Measurements from ENCODE around the gene CDS2. TPM values are rescaled to one million over a fixed set of nuclear protein-coding genes. Genes with fewer than 3 reads are reported as not detected.

The CDS2 gene
- polyA plus RNA-seq, 2 of the 4 experiments (the other 2 are of a cell fraction), result 44.0 to 106 TPM

DNA sequence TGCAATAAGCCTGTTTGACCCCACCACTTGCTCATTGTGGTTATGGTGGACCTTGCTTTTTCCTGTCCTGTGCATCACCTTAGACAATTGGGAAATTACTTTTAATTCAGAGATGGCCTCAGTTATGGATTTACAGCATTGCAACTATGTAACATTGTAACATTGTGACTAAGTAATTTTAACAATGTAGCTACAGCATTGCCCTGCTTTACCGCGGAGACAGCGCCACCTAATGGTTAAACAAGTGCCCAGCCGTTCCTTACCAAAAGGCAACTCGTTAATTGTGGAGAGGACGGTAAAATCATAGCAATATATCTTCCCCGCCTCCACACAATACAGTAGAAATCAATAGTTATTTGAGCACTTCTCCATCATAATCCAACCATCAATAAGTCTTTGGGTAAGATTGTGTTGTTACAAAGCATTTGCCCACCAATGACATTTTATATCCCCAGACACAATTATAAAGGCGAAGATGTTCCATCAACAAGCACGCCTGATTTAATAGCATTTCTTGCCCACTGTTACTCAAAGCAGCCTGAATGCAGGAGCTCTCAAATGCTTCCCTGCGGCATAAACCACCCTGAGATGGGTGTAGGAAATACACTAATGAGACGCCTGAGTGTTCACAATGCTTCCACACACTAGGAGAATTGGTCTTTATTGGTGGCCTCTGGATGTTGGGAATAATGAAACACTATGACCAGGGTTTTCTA lies 96.3 kb downstream of the CDS2 start:
- Histone ChIP-seq H3K9me3 (no peaks in the 10 kb centered on the region), H3K4me1 (0 out of 3 replicates have a peak, but pooled peaks cover 3% of the 10 kb centered on the region), H3K4me2 (no peak overlapping the region), H3K4me3 (no peak overlapping the region), H3K27ac (no peak overlapping the region)
- CTCF ChIA-PET, result interaction anchor here (0.6 to 8.8 kb wide), 35 partner anchors 8 to 667 kb away, joined by 3 to 192 read pairs (median 3); partner anchors contain the start of gene CDS2
- FAIRE-seq, result peak; percentile 98
- peak; percentile 44; the same call in 2 of the 3 replicates for TF ChIP-seq SMC3 (IDR thresholded peaks at IDR 0.05)
- peak; percentile 61 to 83 for TF ChIP-seq RAD21 (conservative IDR thresholded peaks at IDR 0.05 in 1 of 2, IDR thresholded peaks at IDR 0.05 in 1 of 2)
- TF ChIP-seq RNF2 (IDR thresholded peaks at IDR 0.05; ENCODE audit: borderline replicate concordance, low read depth), result no peak
- TF ChIP-seq, protein P1, sequence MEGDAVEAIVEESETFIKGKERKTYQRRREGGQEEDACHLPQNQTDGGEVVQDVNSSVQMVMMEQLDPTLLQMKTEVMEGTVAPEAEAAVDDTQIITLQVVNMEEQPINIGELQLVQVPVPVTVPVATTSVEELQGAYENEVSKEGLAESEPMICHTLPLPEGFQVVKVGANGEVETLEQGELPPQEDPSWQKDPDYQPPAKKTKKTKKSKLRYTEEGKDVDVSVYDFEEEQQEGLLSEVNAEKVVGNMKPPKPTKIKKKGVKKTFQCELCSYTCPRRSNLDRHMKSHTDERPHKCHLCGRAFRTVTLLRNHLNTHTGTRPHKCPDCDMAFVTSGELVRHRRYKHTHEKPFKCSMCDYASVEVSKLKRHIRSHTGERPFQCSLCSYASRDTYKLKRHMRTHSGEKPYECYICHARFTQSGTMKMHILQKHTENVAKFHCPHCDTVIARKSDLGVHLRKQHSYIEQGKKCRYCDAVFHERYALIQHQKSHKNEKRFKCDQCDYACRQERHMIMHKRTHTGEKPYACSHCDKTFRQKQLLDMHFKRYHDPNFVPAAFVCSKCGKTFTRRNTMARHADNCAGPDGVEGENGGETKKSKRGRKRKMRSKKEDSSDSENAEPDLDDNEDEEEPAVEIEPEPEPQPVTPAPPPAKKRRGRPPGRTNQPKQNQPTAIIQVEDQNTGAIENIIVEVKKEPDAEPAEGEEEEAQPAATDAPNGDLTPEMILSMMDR (IDR thresholded peaks at IDR 0.05), result peak; percentile 92
- TF ChIP-seq, protein P2, sequence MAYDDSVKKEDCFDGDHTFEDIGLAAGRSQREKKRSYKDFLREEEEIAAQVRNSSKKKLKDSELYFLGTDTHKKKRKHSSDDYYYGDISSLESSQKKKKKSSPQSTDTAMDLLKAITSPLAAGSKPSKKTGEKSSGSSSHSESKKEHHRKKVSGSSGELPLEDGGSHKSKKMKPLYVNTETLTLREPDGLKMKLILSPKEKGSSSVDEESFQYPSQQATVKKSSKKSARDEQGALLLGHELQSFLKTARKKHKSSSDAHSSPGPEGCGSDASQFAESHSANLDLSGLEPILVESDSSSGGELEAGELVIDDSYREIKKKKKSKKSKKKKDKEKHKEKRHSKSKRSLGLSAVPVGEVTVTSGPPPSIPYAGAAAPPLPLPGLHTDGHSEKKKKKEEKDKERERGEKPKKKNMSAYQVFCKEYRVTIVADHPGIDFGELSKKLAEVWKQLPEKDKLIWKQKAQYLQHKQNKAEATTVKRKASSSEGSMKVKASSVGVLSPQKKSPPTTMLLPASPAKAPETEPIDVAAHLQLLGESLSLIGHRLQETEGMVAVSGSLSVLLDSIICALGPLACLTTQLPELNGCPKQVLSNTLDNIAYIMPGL (CRISPR knock-in tag; IDR thresholded peaks at IDR 0.05; ENCODE audit: borderline replicate concordance), result no peak
- TF ChIP-seq, protein P3, sequence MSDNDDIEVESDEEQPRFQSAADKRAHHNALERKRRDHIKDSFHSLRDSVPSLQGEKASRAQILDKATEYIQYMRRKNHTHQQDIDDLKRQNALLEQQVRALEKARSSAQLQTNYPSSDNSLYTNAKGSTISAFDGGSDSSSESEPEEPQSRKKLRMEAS (IDR thresholded peaks at IDR 0.05), result no peak
- DNase-seq (ENCODE audit: low read depth in 1 of 2, low spot score in 1 of 2), result peak; percentile 63 to 71
- POLR2A ChIA-PET, result no interaction called here
- WGBS (ENCODE audit: missing lambda C conversion rate), result 28% methylated on average over 11 of the region's 11 CpGs
- ATAC-seq, result peak; percentile 76 to 88; a peak in 4 of 6 replicates

DNA sequence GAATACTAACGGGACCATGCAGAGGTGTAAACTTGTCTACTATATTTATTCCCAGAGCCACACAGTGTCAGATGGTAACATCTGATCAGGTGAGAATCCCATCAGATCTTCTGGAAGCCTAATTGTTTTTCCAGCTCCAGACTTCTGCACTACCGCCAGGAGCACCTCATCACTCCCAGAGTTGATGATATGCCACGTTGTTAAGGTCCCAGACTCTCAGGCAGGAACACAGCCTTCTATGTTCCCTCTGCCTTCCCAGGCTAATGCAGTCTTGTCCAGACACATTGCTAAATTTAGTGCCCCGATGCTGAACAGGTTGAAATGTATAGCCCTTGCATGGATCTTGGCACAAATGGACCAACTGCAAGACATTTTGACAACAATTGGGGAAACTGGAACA lies 103.7 kb downstream of the CDS2 start:
- Histone ChIP-seq H3K4me1 (no peaks in the 10 kb centered on the region), H3K27ac (no peak overlapping the region), H3K4me2 (no peak overlapping the region), H3K4me3 (no peak overlapping the region), H3K9me3 (no peaks in the 10 kb centered on the region)
- ATAC-seq, result no peak; a peak in 3 of 6 replicates
- no peak for DNase-seq (ENCODE audit: low read depth in 1 of 2, low spot score in 1 of 2)
- ChIA-PET CTCF (interaction anchor here (1.8 kb wide), 1 partner anchor 8 kb away, joined by 8 read pairs; no protein-coding TSS in a partner anchor), POLR2A (no interaction called here)
- TF ChIP-seq RNF2 (IDR thresholded peaks at IDR 0.05; ENCODE audit: borderline replicate concordance, low read depth) (no peak), RFX5 (IDR thresholded peaks at IDR 0.05) (no peak)
- FAIRE-seq, result peak; percentile 7
- WGBS (ENCODE audit: missing lambda C conversion rate), result 40% methylated on average over 4 of the region's 4 CpGs

DNA sequence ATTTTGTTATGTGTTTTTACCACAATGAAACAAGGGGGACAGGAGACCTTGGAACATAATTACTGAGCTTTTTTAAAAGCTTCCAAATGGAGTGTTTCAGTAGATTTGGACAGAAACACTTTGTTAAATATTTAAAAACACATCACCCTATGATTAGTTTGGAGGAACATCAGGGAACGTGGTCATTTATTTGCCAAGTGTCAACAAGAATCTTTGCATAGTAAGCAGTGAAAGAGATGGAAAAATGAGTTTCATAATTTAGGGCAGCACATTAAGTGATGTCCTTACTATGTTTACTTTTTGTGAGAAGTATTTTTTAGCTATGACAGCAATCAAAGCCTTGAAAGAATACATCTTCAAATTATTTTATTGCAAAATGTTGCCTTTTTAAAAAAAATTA lies 107.3 kb downstream of the CDS2 start:
- Histone ChIP-seq H3K9me3 (peaks cover 7% of the 10 kb centered on the region; the same call in 1 of the 3 replicates), H3K4me2 (no peak overlapping the region), H3K4me1 (no peaks in the 10 kb centered on the region), H3K4me3 (no peak overlapping the region), H3K27ac (no peak overlapping the region)
- ChIA-PET CTCF (interaction anchor here (1.2 to 3.0 kb wide), 3 partner anchors 11 to 213 kb away, joined by 3 to 14 read pairs (median 7); no protein-coding TSS in a partner anchor), POLR2A (no interaction called here)
- FAIRE-seq (no peak), ATAC-seq (no peak), DNase-seq (ENCODE audit: low read depth in 1 of 2, low spot score in 1 of 2) (no peak)
- TF ChIP-seq RFX5 (IDR thresholded peaks at IDR 0.05) (no peak), HOXB13 (CRISPR knock-in tag; IDR thresholded peaks at IDR 0.05; ENCODE audit: low read depth) (no peak), ZFP36 (IDR thresholded peaks at IDR 0.05; ENCODE audit: borderline replicate concordance, partially characterized antibody) (no peak), FOXS1 (CRISPR knock-in tag; IDR thresholded peaks at IDR 0.05) (no peak), ZNF302 (CRISPR knock-in tag; IDR thresholded peaks at IDR 0.05) (no peak)
- TF ChIP-seq, protein P4, sequence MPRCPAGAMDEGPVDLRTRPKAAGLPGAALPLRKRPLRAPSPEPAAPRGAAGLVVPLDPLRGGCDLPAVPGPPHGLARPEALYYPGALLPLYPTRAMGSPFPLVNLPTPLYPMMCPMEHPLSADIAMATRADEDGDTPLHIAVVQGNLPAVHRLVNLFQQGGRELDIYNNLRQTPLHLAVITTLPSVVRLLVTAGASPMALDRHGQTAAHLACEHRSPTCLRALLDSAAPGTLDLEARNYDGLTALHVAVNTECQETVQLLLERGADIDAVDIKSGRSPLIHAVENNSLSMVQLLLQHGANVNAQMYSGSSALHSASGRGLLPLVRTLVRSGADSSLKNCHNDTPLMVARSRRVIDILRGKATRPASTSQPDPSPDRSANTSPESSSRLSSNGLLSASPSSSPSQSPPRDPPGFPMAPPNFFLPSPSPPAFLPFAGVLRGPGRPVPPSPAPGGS (IDR thresholded peaks at IDR 0.05), result no peak
- 0% methylated on average over 1 of the region's 1 CpG for WGBS (ENCODE audit: missing lambda C conversion rate)
